KOPT-K1 (cell line): ENCODE data around the gene DRG1.

Experiments used
- H3K27ac ChIP-seq: fragments of 200-600 bp; sonication (generic); 2 replicates; pipeline ENCODE4 v1.5.1; 2016; ENCODE audit warnings: antibody characterized with exemption, mild to moderate bottlenecking, low read depth, low read length; ENCODE audit not compliant: poor library complexity, severe bottlenecking
- H3K36me3 ChIP-seq: fragments of 200-600 bp; sonication (generic); 2 replicates; pipeline ENCODE4 v1.5.1; 2017; ENCODE audit warnings: antibody characterized with exemption, mild to moderate bottlenecking, low read length, moderate library complexity; ENCODE audit not compliant: insufficient read depth
- H3K9me3 ChIP-seq: fragments of 200-600 bp; sonication (generic); 2 replicates; pipeline ENCODE4 v1.5.1; 2017; ENCODE audit warnings: antibody characterized with exemption, low read length, mild to moderate bottlenecking; ENCODE audit not compliant: insufficient read depth, poor library complexity, severe bottlenecking

DRG1 gene

GRCh38 chr22:31425331-31426050, 26.1 kb downstream of the DRG1 start:
- H3K27ac ChIP-seq: no peak overlapping the region
- H3K9me3 ChIP-seq: no peaks in the 10 kb centered on the region
- H3K36me3 ChIP-seq: peaks cover 100% of the 10 kb centered on the region

- H3K9me3 ChIP-seq: no peaks in the 10 kb centered on the region
- H3K36me3 ChIP-seq: peaks cover 100% of the 10 kb centered on the region
- H3K27ac ChIP-seq: no peak overlapping the region
Observed at GRCh38 chr22:31431950-31432349, 32.5 kb downstream of the DRG1 start.

DNA sequence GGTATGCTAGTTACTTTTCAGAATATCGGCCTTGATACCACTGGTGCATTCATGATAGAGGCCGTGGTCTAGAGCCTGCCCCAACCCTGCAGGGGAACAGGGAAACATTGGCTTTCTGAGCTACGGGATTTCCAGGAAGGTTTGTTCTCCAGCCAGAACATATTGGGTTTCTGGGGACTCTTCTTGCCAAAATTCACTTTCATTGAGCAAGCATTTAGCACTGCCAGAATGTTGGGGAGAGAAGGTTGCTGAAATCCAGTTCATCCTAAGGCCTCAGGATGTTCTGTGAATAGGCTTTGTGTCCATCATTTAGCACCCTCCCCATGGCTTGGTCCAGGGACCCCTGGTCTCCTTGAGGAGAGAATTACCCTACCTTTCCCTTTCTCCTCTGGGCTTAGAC, 36.7 kb downstream of the DRG1 start:
- Histone ChIP-seq H3K9me3 (no peaks in the 10 kb centered on the region), H3K36me3 (peaks cover 100% of the 10 kb centered on the region), H3K27ac (no peak overlapping the region)

DNA sequence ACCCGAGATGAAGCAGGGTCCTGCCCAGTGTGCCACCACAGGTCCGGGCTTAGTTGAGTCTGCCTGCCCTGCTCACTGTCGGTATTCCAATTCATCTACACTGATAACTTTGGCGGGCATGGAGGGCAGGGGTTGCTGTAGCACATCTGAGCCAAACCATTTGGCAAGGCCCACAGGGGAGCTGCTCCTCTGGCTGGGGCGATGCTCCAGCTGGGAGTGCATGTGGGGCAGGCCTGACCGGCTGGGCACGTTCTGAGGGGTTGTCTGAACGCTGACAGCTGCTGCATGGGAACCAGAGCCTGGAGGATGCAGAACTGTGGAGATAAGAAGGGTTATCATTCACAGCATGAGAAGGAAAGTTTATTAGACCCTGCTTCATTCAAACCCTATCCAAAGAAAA, 40.4 kb downstream of the DRG1 start:
- peaks cover 100% of the 10 kb centered on the region for H3K36me3 ChIP-seq

DNA sequence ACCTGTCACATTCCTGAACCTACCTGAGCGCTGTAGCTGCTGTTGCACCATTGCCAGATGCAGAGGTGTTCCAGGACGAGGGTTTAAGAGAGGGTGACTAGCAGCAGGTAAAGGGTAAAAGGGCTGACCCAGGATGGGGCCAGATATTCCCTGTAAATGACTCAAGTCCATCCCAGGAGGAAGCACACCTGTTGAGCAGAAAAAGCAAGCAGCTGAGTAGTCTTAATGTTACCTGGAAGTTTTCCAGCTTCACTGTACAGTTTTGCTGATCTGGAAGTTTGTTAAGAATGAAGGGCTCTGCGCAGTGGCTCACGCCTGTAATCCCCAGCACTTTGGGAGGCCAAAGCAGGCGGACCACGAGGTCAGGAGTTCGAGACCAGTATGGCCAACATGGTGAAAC, 41.3 kb downstream of the DRG1 start:
- Histone ChIP-seq H3K27ac (no peak overlapping the region), H3K9me3 (no peaks in the 10 kb centered on the region), H3K36me3 (peaks cover 100% of the 10 kb centered on the region)

More for the DNA sequence above, 40.4 kb downstream of the DRG1 start:
- no peaks in the 10 kb centered on the region for H3K9me3 ChIP-seq
- no peak overlapping the region for H3K27ac ChIP-seq

GRCh38 chr22:31441652-31442051, 42.2 kb downstream of the DRG1 start:
- Histone ChIP-seq H3K27ac (no peak overlapping the region), H3K36me3 (peaks cover 100% of the 10 kb centered on the region), H3K9me3 (no peaks in the 10 kb centered on the region)

DNA sequence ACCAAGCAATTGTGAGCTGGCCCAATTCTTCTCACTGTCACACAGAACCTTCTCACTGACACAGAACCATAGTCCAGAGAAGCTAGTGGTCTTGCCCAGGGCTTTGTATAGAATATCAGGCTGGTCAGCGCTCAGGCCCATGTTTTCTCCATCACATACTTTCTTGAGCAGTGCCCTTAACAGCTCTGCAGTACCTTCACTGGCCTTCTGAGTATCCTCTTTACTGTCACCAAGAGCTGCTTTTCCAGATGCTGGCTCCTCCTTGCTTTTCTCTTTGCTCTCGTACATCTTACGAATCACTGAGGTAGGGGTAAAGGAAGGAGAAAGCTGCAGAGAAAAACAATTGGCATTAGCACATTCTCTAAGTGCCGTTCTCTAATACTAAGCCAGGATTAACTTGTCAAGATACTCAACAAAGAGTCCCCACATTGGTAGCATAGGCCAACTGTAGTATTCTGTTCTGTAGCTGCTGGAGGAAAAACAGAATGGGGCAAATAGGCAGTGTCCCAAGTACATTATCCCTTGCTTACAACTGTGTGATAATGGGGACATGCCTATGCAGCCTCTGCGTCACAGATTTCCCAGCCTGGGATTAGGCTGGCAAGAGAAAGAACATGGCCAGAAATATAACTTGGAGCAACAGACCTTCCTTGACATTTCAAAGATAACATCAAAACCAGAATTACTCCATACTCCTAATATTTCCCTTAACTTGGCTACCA, 43.5 kb downstream of the DRG1 start:
- no peaks in the 10 kb centered on the region for H3K9me3 ChIP-seq
- peaks cover 100% of the 10 kb centered on the region for H3K36me3 ChIP-seq
- H3K27ac ChIP-seq: no peak overlapping the region

DNA sequence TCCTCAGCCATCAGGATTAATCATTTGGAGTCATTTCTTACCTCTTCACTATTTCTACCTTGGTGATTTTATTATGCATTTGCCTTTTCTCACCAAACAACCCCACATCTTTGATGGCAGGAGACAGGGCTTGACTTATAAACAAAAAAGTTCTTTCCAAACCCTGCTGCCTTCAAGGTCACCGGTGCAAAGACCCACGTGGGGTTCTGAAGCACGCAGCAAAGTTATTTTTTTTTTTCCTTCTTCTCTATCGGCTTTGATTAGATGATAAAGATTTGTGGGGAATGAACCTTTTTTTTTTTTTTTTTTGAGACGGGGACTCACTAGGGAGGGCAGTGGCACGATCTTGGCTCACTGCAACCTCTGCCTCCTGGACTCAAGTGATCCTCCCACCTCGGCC, 44.1 kb downstream of the DRG1 start:
- Histone ChIP-seq H3K9me3 (no peaks in the 10 kb centered on the region), H3K36me3 (peaks cover 100% of the 10 kb centered on the region), H3K27ac (no peak overlapping the region)

DNA sequence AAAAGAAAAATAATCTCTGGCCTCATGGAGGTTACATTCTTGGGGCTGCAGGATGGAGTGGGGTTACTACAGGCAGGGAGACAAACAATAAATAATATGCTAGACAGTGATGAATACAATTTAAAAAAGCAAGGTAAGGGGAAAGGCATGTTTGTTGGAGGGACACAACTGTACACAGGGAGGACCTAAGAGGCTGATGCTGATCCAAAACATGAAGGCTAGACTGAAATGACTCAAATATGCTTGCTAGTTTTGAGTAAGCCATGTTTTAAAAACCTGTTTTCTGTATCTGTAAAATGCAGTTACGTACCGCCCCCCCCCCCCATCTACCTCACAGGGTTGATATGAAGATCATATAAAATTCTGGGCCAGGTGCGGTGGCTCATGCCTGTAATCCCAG, 46.2 kb downstream of the DRG1 start:
- H3K36me3 ChIP-seq: peaks cover 100% of the 10 kb centered on the region

GRCh38 chr22:31446208-31446607, 46.8 kb downstream of the DRG1 start:
- no peak overlapping the region for H3K27ac ChIP-seq
- peaks cover 95% of the 10 kb centered on the region for H3K36me3 ChIP-seq
- no peaks in the 10 kb centered on the region for H3K9me3 ChIP-seq

More for the DNA sequence above, 46.2 kb downstream of the DRG1 start:
- Histone ChIP-seq H3K27ac (no peak overlapping the region), H3K9me3 (no peaks in the 10 kb centered on the region)

DNA sequence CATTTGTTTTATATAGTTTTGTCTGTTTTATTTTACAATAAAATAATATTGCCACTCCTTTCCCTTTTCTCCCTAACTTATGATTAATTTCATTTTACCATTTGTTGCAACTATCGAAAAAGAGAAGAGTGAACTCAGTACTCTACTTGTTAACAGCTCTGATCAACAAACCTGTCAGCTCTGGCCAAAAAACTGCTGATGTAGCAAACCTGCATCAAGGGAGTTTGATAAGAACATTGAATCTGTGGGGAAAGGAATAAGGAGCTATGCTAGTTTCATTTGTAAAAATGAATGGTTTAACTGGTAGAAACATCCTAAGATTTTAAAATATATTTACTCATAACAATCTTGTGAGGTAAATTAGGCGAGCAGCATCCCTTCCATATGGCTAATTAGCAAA, 47.4 kb downstream of the DRG1 start:
- Histone ChIP-seq H3K9me3 (no peaks in the 10 kb centered on the region), H3K36me3 (peaks cover 93% of the 10 kb centered on the region), H3K27ac (no peak overlapping the region)

GRCh38 chr22:31447337-31447736, 47.9 kb downstream of the DRG1 start:
- Histone ChIP-seq H3K9me3 (no peaks in the 10 kb centered on the region), H3K36me3 (peaks cover 93% of the 10 kb centered on the region), H3K27ac (no peak overlapping the region)

DNA sequence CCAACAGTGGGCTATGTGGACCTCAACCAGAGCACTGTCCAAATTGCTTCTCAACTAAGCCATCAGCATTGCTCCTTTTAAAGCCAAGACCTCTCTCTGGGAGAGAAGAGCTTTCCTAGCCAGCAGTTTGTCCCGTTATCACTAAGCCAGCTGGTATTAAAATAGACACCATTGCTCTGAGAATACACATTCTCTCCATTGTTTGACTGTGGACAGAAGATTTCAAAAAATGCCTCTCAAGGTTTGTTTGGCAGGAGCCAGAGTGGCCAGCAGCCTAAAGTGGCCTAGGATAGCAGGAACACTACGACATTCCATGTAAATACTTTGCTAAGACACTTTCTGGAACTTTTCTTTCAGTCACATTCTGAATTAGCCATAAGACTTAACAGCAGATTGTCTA, 49.0 kb downstream of the DRG1 start:
- Histone ChIP-seq H3K27ac (no peak overlapping the region), H3K36me3 (peaks cover 93% of the 10 kb centered on the region), H3K9me3 (no peaks in the 10 kb centered on the region)

GRCh38 chr22:31449506-31449905, 50.1 kb downstream of the DRG1 start:
- Histone ChIP-seq H3K9me3 (no peaks in the 10 kb centered on the region), H3K36me3 (peaks cover 93% of the 10 kb centered on the region), H3K27ac (no peak overlapping the region)

- Histone ChIP-seq H3K27ac (no peak overlapping the region), H3K9me3 (no peaks in the 10 kb centered on the region), H3K36me3 (peaks cover 91% of the 10 kb centered on the region)
Observed at GRCh38 chr22:31451709-31452571, 52.5 kb downstream of the DRG1 start.
